ENCODE results near the gene ZNF816. TPM values are rescaled to one million over a fixed set of nuclear protein-coding genes. Genes with fewer than 3 reads are reported as not detected.

ZNF816 gene
- total and polyA plus RNA-seq, 2 of the 8 experiments (the other 6 are each of a cell fraction or from before 2014, with no cell fraction given): 2.7 to 13.2 TPM

GRCh38 chr19:52945652-52946321 lies 16.9 kb downstream of the ZNF816 start:
- H4K5ac ChIP-seq (ENCODE audit: insufficient read length, low read depth, low read length): no peak overlapping the region
- peaks cover 4 to 23% (median 10%) of the 10 kb centered on the region in 4 experiments; a peak in 6 of 8 replicates for H3K36me3 ChIP-seq (ENCODE audit: control insufficient read depth in 2 of 4, insufficient read depth in 4 of 4, low read length in 3 of 4)
- no peak overlapping the region for H2BK15ac ChIP-seq (ENCODE audit: low read length)
- H4K91ac ChIP-seq (replicated peaks; ENCODE audit: insufficient read length, low read length): peak overlapping the region; percentile 52
- H3K14ac ChIP-seq (ENCODE audit: insufficient read length): no peak overlapping the region
- no peak overlapping the region for H2AK5ac ChIP-seq (ENCODE audit: low read depth, low read length)
- peaks cover 0 to 2% of the 10 kb centered on the region in 2 experiments; a peak in 1 of 4 replicates for H3K79me2 ChIP-seq (ENCODE audit: control insufficient read depth in 1 of 2, insufficient read depth in 2 of 2, low read length in 2 of 2)
- POLR2A ChIA-PET (ENCODE audit: partially characterized antibody): interaction anchor here (0.7 to 3.3 kb wide), 4 partner anchors 11 to 284 kb away, joined by 4 to 16 read pairs (median 4); partner anchors contain the start of gene ZNF816
- H3K23me2 ChIP-seq (ENCODE audit: low read depth, low read length): peaks cover 5% of the 10 kb centered on the region; the same call in 1 of the 2 replicates
- H3K27me3 ChIP-seq (replicated peaks in 1 of 4; ENCODE audit: control insufficient read depth in 3 of 4, extremely low read depth in 1 of 4, insufficient read depth in 3 of 4, low read length in 3 of 4): no peaks in the 10 kb centered on the region
- no peak overlapping the region; the same call in 1 of the 2 replicates for H2BK20ac ChIP-seq (ENCODE audit: low read length)
- no peak overlapping the region for H3K18ac ChIP-seq (ENCODE audit: extremely low read depth, low read length)
- FAIRE-seq: no peak
- H3K23ac ChIP-seq (ENCODE audit: insufficient read length): no peak overlapping the region
- no peak overlapping the region for H3K56ac ChIP-seq (replicated peaks; ENCODE audit: insufficient read length, low read depth, low read length)
- TF ChIP-seq CHD2 (IDR thresholded peaks at IDR 0.05; ENCODE audit: low read length) (no peak), NANOG (IDR thresholded peaks at IDR 0.05; ENCODE audit: insufficient read depth, low read depth, low read length, poor library complexity, severe bottlenecking) (no peak), NRF1 (IDR thresholded peaks at IDR 0.05; ENCODE audit: low read depth, low read length) (no peak), RAD21 (IDR thresholded peaks at IDR 0.05 in 1 of 2, conservative IDR thresholded peaks at IDR 0.05 in 1 of 2; ENCODE audit: low read depth in 2 of 2, low read length in 2 of 2) (no peak), SP1 (IDR thresholded peaks at IDR 0.05; ENCODE audit: low read depth, low read length) (no peak), ASH2L (IDR thresholded peaks at IDR 0.05; ENCODE audit: low read length) (no peak), EGR1 (IDR thresholded peaks at IDR 0.05; ENCODE audit: borderline replicate concordance, low read depth, low read length) (no peak), CREB1 (IDR thresholded peaks at IDR 0.05) (no peak), MAFK (IDR thresholded peaks at IDR 0.05; ENCODE audit: low read depth, low read length) (no peak), RBBP5 (IDR thresholded peaks at IDR 0.05; ENCODE audit: borderline replicate concordance, low read depth, low read length) (no peak), SP2 (IDR thresholded peaks at IDR 0.05; ENCODE audit: low read length) (no peak)
- H3K9me3 ChIP-seq (ENCODE audit: insufficient read depth in 2 of 2, low read depth in 1 of 2, low read length in 1 of 2): peaks cover 26 to 27% of the 10 kb centered on the region in 2 experiments
- no peaks in the 10 kb centered on the region for H3K79me1 ChIP-seq (ENCODE audit: low read depth, low read length)
- H2AFZ ChIP-seq (ENCODE audit: low read length): no peak overlapping the region
- H2BK120ac ChIP-seq (replicated peaks; ENCODE audit: low read depth, low read length): no peak overlapping the region
- H2BK12ac ChIP-seq (ENCODE audit: low read depth, low read length): no peak overlapping the region
- H3K4me3 ChIP-seq (ENCODE audit: extremely low read depth in 1 of 4, insufficient read depth in 2 of 4, low read depth in 3 of 4, low read length in 4 of 4): peak overlapping the region; percentile 25 to 57 (median 36); a peak in 5 of 8 replicates
- H3K9ac ChIP-seq (replicated peaks in 1 of 4; ENCODE audit: extremely low read depth in 1 of 4, low read depth in 3 of 4, low read length in 3 of 4): no peak overlapping the region
- no peak overlapping the region for H3K27ac ChIP-seq (ENCODE audit: low read depth, low read length)
- H4K20me1 ChIP-seq (replicated peaks in 1 of 2; ENCODE audit: control insufficient read depth in 1 of 2, insufficient read depth in 2 of 2, low read length in 2 of 2): no peaks in the 10 kb centered on the region
- DNase-seq (ENCODE audit: low read depth in 1 of 2, low spot score in 2 of 2): peak in 1 of 2 experiments; percentile 66
- H3K4ac ChIP-seq (replicated peaks; ENCODE audit: insufficient read length, low read depth, low read length): no peak overlapping the region
- no peak overlapping the region for H4K8ac ChIP-seq (ENCODE audit: extremely low read depth, insufficient read depth, low read length)
- CTCF ChIA-PET (ENCODE audit: partially characterized antibody): interaction anchor here (1.1 kb wide), 1 partner anchor 65 kb away, joined by 3 read pairs; no protein-coding TSS in a partner anchor
- H3K4me1 ChIP-seq (replicated peaks in 1 of 4; ENCODE audit: control insufficient read depth in 3 of 4, insufficient read depth in 4 of 4, low read length in 3 of 4): peaks cover 2 to 15% (median 11%) of the 10 kb centered on the region in 4 experiments; a peak in 5 of 7 replicates
- 48% methylated on average over 24 of the region's 24 CpGs; no CpG with 5 or more reads in 1 of the 2 experiments for WGBS, 2 experiments (ENCODE audit: extremely low coverage in 1 of 2, insufficient coverage in 1 of 2, insufficient read length in 1 of 2, insufficient replicate concordance in 2 of 2, low coverage in 1 of 2, low lambda C conversion rate in 2 of 2, missing lambda C conversion rate in 1 of 2)
- H2BK5ac ChIP-seq (ENCODE audit: low read depth, low read length): no peak overlapping the region
- H3K4me2 ChIP-seq (ENCODE audit: insufficient read depth in 1 of 2, low read depth in 2 of 2, low read length in 2 of 2): peak overlapping the region; percentile 61 to 67

All from H1 (cell line).